Left cardiac atrium (tissue), 4 donors: ENCODE measurements around the gene TSPAN9. TPM values are rescaled to one million over a fixed set of nuclear protein-coding genes. Genes with fewer than 3 reads are reported as not detected.
"Not testable (repeated sequence)": the region's sequence is repeated elsewhere in the genome, so short reads cannot be mapped to it uniquely, and the experiment has no call there.

Experiments used
- ATAC-seq, 2 donors: fragments of 200-7000 bp; cut with Tn5 transposase; one replicate each; pipeline ENCODE4 v1.9.1; 2020; ENCODE audit warnings: mild to moderate bottlenecking in 2 of 2, moderate library complexity in 2 of 2
- DNase-seq: peaks from one replicate; pipeline ENCODE4 v3.0.0-alpha.2; 2020
- intact Hi-C, 2 donors: fragments of 100-400 bp; cut with DNase I; formaldehyde crosslinking; loops; one replicate each; pipeline versions ENCODE4 v1.14.1 to v1.15.1; 2022 to 2023
- total RNA-seq, 2 donors: library from RNA; stranded (reverse); fragmentation: NEBNext Ultra II Directional; extraction: Animal tissue kit (Norgen Biotek cat#: 25700); gene quantifications; one replicate each; pipeline ENCODE4 v1.2.1, GENCODE V29; 2021
- donor health status: DM: no; HTN: yes; CAD: no.
- donor health status: DM: no; HTN: yes; CAD: no; lungs with severe emphysema.
- donor health status: DM: yes; HTN: yes; CAD: no.
- donor health status: Dilated cardiomyopathy.

TSPAN9 gene
- total RNA-seq, 2 donors from 2014 or later: 125 to 201 TPM

DNA sequence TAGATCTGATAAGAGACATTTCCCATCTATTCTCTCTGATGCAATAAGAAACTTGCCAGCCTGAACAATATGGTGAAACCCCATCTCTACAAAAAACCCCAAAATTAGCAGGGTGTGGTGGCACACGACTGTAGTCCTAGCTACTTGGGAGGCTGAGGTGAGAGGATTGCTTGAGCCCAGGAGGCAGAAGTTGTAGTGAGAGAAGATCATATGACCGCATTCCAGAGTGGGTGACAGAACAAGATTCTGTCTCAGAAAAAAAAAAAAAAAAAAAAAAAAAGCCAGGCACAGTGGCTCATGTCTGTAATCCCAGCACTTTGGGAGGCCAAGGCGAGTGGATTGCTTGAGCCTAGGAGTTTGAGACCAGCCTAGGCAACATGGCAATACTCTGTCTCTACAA is 11.3 kb upstream of the TSPAN9 start:
- intact Hi-C loops, ATAC-seq: not testable (repeated sequence)

DNA sequence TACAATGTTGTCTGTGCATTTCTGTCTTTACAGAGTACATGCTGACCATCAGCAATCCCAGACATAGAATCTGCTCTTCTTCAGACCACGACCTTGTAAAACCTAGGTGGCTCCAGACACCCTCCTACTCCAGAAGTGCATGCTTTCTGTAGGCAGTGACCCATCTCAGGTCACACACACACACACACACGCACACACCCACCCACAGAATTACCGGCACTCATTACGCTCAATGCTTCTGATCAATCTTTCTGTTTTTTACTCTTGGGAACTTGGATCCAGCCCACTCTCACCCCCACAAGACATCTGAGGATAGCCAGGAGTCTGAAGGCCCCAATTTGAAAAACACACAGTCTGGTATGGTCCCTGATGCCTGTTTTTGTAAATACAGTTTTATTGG is 7.5 kb upstream of the TSPAN9 start:
- intact Hi-C loops: loop anchor here (2.0 to 10.0 kb wide), 6 partner anchors 63 to 208 kb away; no protein-coding TSS in a partner anchor
- no peak for DNase-seq
- no peak for ATAC-seq

More for the DNA sequence above, 11.3 kb upstream of the TSPAN9 start:
- not testable (repeated sequence) for DNase-seq

GRCh38 chr12:3071107-3071506 is 6.1 kb upstream of the TSPAN9 start:
- ATAC-seq (peak in 1 of 2 donors; percentile 31), DNase-seq (no peak)
- intact Hi-C loops: loop anchor here (2.0 to 10.0 kb wide), 6 partner anchors 61 to 206 kb away; no protein-coding TSS in a partner anchor

DNA sequence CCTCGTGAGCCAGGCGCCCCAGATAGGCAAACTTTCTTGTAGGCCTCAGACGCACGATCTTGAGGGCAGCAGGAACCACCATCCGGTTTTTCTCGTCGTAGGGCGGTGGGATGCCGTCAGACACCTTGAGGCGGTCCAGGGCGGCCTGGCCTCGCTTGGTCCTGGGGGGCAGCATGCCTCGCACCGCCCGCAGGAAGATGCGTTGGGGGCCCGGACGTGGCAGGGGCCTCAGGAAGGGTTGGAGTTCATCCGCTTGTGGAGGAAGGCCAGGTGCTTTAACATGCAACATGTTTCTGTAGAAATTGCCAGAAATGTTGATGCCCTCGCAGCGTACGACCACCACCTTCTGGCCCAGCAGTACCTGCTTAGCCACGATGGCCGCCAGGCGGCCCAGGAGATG is 5.5 kb upstream of the TSPAN9 start:
- no peak for DNase-seq
- intact Hi-C loops: loop anchor here (2.0 to 10.0 kb wide), 6 partner anchors 61 to 206 kb away; no protein-coding TSS in a partner anchor
- no peak for ATAC-seq

GRCh38 chr12:3073438-3074250 is 3.5 kb upstream of the TSPAN9 start:
- ATAC-seq (peak; percentile 16 to 26), DNase-seq (peak; percentile 83)
- intact Hi-C loops: loop anchor here (5.0 to 10.0 kb wide), 5 partner anchors 59 to 204 kb away; no protein-coding TSS in a partner anchor

GRCh38 chr12:3075315-3075714 is 1.9 kb upstream of the TSPAN9 start:
- intact Hi-C loops: loop anchor here (5.0 to 10.0 kb wide), 3 partner anchors 42 to 129 kb away; no protein-coding TSS in a partner anchor
- ATAC-seq: no peak
- no peak for DNase-seq

GRCh38 chr12:3077572-3078081 is 448 bp downstream of the TSPAN9 start:
- intact Hi-C loops: loop anchor here (5.0 to 10.0 kb wide), 3 partner anchors 40 to 127 kb away; no protein-coding TSS in a partner anchor
- DNase-seq: peak; percentile 51
- ATAC-seq: peak; percentile 10 to 16

DNA sequence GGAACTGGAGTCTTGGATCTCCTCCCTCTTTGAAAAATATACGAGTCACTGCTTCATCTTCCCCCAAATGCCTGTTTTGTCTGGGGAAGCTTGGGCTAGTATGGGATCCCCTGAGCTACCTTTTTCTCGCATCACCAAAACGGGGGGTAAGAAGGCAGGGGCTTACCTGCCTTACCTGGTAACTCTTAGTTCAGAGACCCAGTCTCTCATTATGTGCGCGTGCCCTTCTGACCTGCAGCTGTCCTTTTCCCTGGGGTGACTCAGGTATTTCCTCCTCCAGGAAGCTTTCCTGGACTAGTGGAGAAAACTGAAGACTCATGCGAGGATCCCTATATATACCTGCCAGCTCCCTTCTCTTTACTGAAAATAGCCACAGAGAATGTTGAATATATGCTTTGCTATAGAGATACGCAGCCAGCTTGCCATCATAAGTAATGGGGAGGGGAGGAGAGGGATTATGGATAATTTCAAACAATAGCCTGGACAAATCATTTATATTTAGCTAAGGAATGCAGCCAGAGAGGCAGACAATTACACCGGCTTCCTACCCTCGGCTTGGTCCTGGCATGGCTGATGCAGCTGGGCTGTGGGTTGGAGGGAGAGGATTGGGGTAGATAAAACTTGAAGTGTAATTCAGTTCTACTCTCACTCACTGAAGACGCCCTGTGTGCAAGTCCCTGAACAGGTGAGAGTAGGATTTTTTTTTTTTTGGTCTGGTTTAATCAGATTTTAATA is 1.1 kb downstream of the TSPAN9 start:
- DNase-seq: no peak
- intact Hi-C loops: loop anchor here (5.0 to 10.0 kb wide), 3 partner anchors 39 to 127 kb away; no protein-coding TSS in a partner anchor
- ATAC-seq: no peak

- DNase-seq (no peak), ATAC-seq (no peak)
- intact Hi-C loops: no loop called here
Observed at GRCh38 chr12:3081091-3081490, 3.9 kb downstream of the TSPAN9 start.

DNA sequence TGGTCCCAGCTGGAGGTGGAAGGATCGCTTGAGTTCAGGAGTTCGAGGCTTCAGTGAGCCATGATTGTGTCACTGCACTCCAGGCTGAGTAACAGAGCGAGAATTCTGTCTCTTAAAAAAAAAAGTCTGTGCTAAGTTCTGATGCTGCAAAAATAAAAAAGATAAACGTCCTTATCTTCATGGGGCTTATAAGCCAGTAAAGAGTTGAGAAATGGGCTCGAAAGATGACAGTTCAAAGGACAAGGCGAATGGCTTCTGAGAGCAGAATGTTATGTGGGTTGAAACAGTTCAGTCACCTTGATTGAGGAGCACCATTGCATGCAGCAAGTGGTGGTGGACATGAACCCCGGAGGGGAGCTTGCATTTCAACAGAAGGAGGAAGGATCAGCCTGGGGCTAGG is 4.7 kb downstream of the TSPAN9 start:
- no peak for ATAC-seq
- DNase-seq: no peak
- intact Hi-C loops: no loop called here

GRCh38 chr12:3083241-3083920 is 6.2 kb downstream of the TSPAN9 start:
- intact Hi-C loops: no loop called here
- DNase-seq (no peak), ATAC-seq (no peak)

GRCh38 chr12:3083921-3084347 is 6.8 kb downstream of the TSPAN9 start:
- ATAC-seq (peak; percentile 62 to 70), DNase-seq (peak; percentile 54)
- intact Hi-C loops: no loop called here

DNA sequence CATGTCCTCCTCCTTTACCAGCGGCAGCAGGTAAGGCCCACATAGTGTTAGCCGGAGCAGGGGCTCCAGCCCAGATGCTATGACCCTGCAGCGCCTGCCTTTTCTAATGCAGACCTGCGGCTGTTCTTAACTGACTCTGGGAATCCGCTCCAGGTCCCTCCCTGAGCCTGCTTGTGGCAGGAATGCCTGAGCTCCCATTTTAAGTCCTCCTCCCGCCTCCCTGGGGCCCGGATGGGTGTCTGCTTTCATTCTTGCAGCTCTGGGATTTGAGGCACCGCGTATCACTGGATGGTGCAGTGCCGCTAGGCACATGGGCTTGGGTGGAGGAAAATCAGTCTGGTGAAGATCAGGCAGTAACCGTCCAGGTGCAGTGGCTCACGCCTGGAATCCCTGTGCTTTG is 7.6 kb downstream of the TSPAN9 start:
- ATAC-seq (peak in 1 of 2 donors; percentile 18), DNase-seq (no peak)
- intact Hi-C loops: no loop called here

DNA sequence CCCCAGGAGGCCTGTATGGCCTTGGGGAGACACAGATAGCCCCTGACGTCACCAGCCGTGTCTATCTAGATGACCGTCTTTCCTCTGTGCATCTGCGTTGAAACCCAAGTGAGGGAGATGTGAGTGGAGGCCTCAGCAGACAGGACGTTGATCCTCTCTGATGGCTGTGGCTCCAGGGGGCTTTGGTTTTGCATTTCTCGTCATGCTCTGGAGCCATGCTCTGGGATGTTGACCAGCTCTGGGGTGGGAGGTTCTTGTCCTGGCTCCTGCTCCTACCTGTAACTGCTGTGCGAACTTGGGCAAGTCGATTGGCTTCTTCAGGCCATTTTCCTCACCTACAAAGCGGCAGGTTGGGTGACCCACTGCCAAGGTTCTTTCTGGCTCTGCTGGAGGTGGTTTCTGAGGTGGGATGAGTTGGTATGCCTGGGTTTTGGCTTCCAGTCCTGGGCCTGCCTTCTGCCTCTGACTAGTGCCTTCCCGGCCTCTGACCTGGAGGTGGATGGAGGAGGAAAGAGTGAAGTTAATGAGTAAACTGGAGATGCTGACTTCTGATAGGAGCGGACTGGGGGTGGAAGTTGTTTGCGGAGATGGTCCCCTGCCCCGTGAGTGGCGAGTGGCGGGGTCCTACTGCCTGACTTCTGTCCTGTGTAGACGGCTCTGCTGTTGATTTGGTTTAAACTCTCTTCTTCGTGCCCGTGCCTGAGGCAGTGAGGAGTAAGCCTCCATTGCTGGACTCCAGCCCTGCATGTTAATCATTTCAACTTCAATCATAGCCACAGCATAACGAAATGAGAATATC is 8.4 kb downstream of the TSPAN9 start:
- intact Hi-C loops: no loop called here
- no peak for ATAC-seq
- no peak for DNase-seq

- intact Hi-C loops: no loop called here
- DNase-seq (no peak), ATAC-seq (no peak)
Observed at GRCh38 chr12:3086211-3086610, 9.0 kb downstream of the TSPAN9 start.

DNA sequence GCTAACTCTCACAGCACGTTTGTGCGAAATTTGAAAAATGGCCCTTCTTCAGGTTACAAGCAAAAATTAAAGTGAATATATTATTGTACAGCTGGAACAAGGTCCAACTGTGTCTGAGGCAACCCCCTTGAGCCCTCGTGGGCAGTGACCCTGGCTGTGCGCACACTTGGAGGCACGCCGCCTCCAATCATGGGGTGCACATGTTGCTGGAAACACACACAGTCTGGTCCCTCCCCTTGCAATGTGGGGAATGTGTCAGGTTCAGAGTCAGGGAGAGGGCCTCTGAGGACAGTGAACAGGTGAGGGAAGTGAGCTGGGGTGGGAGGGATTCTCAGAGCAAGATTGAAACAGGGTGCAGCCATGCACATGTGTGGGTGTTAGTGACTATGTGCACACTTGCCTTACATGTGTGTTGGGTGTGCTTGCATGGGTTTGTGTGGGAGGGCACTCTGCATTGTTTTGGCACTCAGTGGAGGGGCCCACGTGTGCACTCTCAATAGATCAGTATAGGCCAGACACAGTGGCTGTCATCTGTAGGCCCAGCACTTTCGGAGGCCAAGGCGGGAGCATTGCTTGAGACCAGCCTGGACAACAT is 9.6 kb downstream of the TSPAN9 start:
- intact Hi-C loops: no loop called here
- DNase-seq: no peak
- ATAC-seq: peak in 1 of 2 donors; percentile 28

- intact Hi-C loops: no loop called here
- ATAC-seq: no peak
- DNase-seq: no peak
Observed at GRCh38 chr12:3087758-3088650, 10.8 kb downstream of the TSPAN9 start.
